ENCODE measurements around the gene EMP2. TPM values are rescaled to one million over a fixed set of nuclear protein-coding genes. Genes with fewer than 3 reads are reported as not detected.

EMP2 gene
- total and polyA plus RNA-seq, 2 of the 4 experiments (the other 2 are of a cell fraction) = 13.8 to 18.3 TPM

DNA sequence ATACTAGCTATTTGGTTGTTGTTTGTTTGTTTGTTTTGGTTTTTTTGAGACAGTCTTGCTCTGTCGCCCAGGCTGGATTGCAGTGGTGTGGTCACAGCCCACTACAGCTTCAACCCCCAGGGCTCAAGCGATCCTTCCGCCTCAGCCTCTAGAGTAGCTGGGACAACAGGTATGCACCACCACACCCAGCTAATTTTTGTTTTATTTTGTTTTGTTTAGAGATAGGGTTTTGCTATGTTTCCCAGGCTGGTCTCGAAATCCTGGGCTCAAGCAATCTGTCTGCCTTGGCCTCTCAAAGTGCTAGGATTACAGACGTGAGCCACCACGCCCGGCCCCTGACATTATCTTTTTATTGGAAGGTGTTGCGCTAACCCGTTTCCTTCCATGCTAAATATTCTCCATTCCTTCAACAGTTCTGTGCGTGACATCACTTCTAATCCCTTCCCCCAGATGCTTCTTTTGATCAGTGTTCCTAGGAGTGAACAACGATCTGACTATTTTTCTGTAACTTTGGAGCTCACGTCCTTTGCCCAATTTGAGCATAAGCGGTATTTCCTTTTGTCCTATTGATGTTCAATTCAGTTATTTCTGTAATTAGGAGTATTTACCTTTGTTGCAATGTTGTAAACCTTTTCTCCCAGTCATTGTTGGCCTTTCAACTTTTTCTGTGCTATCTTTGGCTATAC lies 30.2 kb upstream of the EMP2 start:
- ChIA-PET CTCF (interaction anchor here (0.6 to 1.1 kb wide), 3 partner anchors 30 to 1311 kb away, joined by 3 to 5 read pairs (median 3); partner anchors contain the start of gene EMP2), POLR2A (ENCODE audit: unreplicated experiment) (no interaction called here)
- no peak for ATAC-seq (ENCODE audit: low read depth)

More for the DNA sequence above, 30.2 kb upstream of the EMP2 start:
- Histone ChIP-seq H3K56ac (ENCODE audit: extremely low read depth, insufficient read depth, low read length) (no peak overlapping the region), H2AK5ac (ENCODE audit: low read depth, low read length) (no peak overlapping the region), H4K8ac (ENCODE audit: low read depth in 2 of 2, low read length in 2 of 2) (no peak overlapping the region), H2BK20ac (ENCODE audit: low read depth, low read length) (no peak overlapping the region; the same call in 1 of the 2 replicates), H3K27me3 (ENCODE audit: control insufficient read depth, insufficient read depth, low read length) (no peaks in the 10 kb centered on the region; the same call in 1 of the 2 replicates), H4K5ac (ENCODE audit: low read depth, low read length) (no peak overlapping the region), H3K9me3 (ENCODE audit: control insufficient read depth, insufficient read depth, low read length) (no peaks in the 10 kb centered on the region), H3K4me1 (ENCODE audit: control insufficient read depth, insufficient read depth, low read length) (peaks cover 7% of the 10 kb centered on the region), H2BK15ac (ENCODE audit: low read depth, low read length) (no peak overlapping the region), H3K9me1 (ENCODE audit: insufficient read depth, low read length) (no peaks in the 10 kb centered on the region), H4K20me1 (ENCODE audit: insufficient read depth, low read length) (no peaks in the 10 kb centered on the region), H2AFZ (replicated peaks; ENCODE audit: low read length, poor library complexity) (no peak overlapping the region), H3K4me2 (ENCODE audit: low read depth, low read length) (no peak overlapping the region), H3K9ac (ENCODE audit: low read depth, low read length) (no peak overlapping the region), H2BK120ac (ENCODE audit: low read depth, low read length) (no peak overlapping the region), H3K79me1 (ENCODE audit: low read depth in 1 of 2, low read length in 2 of 2) (no peaks in the 10 kb centered on the region), H4K91ac (ENCODE audit: insufficient read depth, low read depth, low read length) (no peak overlapping the region), H3K14ac (replicated peaks; ENCODE audit: low read depth, low read length) (no peak overlapping the region), H3K4me3 (ENCODE audit: insufficient read depth, low read depth, low read length) (no peak overlapping the region), H3K36me3 (ENCODE audit: control insufficient read depth, insufficient read depth, low read length) (no peaks in the 10 kb centered on the region), H2AK9ac (replicated peaks; ENCODE audit: low read depth, low read length, poor library complexity) (no peak overlapping the region), H2BK5ac (ENCODE audit: low read depth, low read length, poor library complexity, severe bottlenecking) (no peak overlapping the region), H3K4ac (ENCODE audit: low read depth, low read length) (no peak overlapping the region), H3K23ac (ENCODE audit: low read depth, low read length) (no peak overlapping the region), H3K18ac (ENCODE audit: low read depth, low read length) (no peak overlapping the region), H3K27ac (ENCODE audit: insufficient read depth, low read length) (no peak overlapping the region)
- dilution Hi-C loops (cut with HindIII; ENCODE audit: low sequenced_read_pairs, unreplicated experiment) = no loop called here
- WGBS, 2 experiments (ENCODE audit: extremely low coverage in 2 of 2, insufficient read length in 1 of 2) = 81% methylated on average over 4 of the region's 13 CpGs; no CpG with 5 or more reads in 1 of the 2 experiments
- intact Hi-C loops (cut with micrococcal nuclease) = no loop called here
- BruUV-seq (replicated peaks) = no TSS peak
- in situ Hi-C loops (cut with MboI; ENCODE audit: low sequenced_read_pairs) = no loop called here
- TF ChIP-seq RAD21 (IDR thresholded peaks at IDR 0.05; ENCODE audit: low read length) (no peak), FOS (IDR thresholded peaks at IDR 0.05; ENCODE audit: low read depth, low read length) (no peak), BHLHE40 (IDR thresholded peaks at IDR 0.05; ENCODE audit: low read depth, low read length) (no peak)
- no peak for DNase-seq
